Measurements from ENCODE around the gene CRTAC1. TPM values are rescaled to one million over a fixed set of nuclear protein-coding genes. Genes with fewer than 3 reads are reported as not detected.

CRTAC1 gene
- total and polyA plus RNA-seq, 12 donors, result 0.22 to 12.4 (median 1.4) TPM

DNA sequence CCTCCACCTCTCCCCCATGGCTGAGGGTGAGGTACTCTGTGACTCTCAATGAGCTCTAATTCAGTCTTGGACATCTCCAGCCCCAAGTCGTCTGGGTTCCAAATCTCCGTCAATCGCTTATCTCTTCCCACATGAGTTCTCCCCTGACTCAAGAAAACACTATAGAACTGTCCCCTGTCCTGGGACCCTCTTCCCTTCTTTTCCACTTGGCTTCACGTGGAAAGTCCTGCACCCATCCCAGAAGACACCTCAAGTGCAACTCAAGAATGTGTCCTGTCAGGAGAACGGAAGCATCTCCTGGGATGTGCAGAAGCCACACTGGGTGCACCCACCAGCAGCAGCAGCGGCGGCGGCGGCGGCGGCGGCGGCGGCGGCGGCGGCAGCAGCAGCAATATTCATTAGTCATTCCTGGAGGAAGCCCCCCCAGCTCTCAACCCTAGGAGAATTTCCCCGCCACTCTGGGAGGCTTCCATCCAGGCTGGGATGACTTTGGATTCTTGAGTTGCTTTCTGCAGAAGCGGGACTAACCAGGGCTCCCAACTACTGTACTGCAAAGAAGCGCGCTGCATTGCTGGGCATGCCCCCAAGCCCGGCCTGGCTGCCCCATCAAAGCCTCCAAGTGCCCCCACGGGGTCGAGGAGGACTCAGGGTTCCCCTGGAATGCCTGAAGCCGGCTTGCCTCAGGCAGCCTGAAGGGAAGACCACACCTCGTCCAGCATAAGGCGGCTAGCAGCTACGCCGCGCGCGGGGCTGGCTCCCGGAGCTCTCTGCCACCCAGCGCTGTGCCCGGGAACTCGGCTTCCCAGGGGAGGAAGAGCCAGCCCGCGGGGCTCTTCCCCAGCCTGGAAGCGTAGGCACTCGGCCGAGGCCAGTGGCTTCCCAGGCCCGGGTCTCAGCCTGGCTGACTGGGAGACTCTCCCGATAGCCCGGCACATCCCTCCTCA is 1.0 kb downstream of the CRTAC1 start:
- no peaks in the 10 kb centered on the region for H3K9me3 ChIP-seq
- no peak for DNase-seq
- WGBS, 2 donors, result 3% methylated on average over 42 to 44 of the region's 44 CpGs
- no peak overlapping the region for H3K27ac ChIP-seq
- H3K36me3 ChIP-seq, result no peaks in the 10 kb centered on the region
- H3K4me1 ChIP-seq, result peaks cover 9 to 20% (median 13%) of the 10 kb centered on the region in 9 donors
- H3K27me3 ChIP-seq, result peaks cover 7 to 88% (median 66%) of the 10 kb centered on the region in 7 donors
- peak overlapping the region; percentile 21 to 50 (median 44) for H3K4me3 ChIP-seq
- intact Hi-C loops (cut with DNase I), result loop anchor here in 4 of 10 donors (5.0 to 10.0 kb wide), 4 partner anchors 107 to 265 kb away; no protein-coding TSS in a partner anchor
- TF ChIP-seq, protein P1, sequence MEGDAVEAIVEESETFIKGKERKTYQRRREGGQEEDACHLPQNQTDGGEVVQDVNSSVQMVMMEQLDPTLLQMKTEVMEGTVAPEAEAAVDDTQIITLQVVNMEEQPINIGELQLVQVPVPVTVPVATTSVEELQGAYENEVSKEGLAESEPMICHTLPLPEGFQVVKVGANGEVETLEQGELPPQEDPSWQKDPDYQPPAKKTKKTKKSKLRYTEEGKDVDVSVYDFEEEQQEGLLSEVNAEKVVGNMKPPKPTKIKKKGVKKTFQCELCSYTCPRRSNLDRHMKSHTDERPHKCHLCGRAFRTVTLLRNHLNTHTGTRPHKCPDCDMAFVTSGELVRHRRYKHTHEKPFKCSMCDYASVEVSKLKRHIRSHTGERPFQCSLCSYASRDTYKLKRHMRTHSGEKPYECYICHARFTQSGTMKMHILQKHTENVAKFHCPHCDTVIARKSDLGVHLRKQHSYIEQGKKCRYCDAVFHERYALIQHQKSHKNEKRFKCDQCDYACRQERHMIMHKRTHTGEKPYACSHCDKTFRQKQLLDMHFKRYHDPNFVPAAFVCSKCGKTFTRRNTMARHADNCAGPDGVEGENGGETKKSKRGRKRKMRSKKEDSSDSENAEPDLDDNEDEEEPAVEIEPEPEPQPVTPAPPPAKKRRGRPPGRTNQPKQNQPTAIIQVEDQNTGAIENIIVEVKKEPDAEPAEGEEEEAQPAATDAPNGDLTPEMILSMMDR (IDR thresholded peaks at IDR 0.05), result no peak
- peak in 6 of 8 donors; percentile 4 to 44 (median 19) for ATAC-seq

DNA sequence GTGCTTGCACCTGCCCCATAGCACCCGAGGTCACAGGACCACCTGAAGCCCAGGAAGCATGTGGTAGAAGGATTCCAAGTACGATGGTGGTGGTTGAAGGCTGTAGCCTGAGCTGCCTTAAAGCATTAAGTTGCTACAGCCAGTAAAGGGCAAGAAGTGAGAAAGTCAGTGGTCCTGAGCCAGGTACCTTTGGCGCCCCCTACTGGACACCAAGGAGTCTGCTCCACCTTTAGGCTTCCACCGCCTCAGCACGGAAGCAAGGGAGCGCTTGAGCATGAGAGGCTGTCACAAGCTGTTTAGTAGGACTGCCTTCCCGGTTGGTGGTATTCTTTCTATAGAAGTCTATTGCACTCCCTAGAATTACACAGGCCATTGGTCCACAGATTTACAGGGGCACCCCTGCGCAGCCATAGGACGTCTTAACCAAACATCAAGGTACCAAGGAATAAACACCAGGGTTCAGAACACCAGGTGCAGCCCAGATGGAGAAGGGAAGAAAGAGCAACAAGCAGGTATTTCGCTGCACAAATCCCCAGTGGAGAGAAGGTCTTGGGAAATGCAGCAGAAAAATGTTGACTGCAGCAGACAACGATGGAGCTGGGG is 2.2 kb downstream of the CRTAC1 start:
- DNase-seq, result peak; percentile 24 to 53
- WGBS, 2 donors, result 14 to 21% methylated on average over 11 of the region's 11 CpGs
- intact Hi-C loops (cut with DNase I), result loop anchor here in 4 of 10 donors (5.0 kb wide), 3 partner anchors 106 to 236 kb away; no protein-coding TSS in a partner anchor
- H3K27ac ChIP-seq, result no peak overlapping the region
- H3K27me3 ChIP-seq, result peaks cover 7 to 89% (median 66%) of the 10 kb centered on the region in 7 donors
- no peaks in the 10 kb centered on the region for H3K36me3 ChIP-seq
- H3K4me3 ChIP-seq, result no peak overlapping the region
- ATAC-seq, result peak in 6 of 8 donors; percentile 46 to 76 (median 54)
- no peaks in the 10 kb centered on the region for H3K9me3 ChIP-seq
- H3K4me1 ChIP-seq, result peaks cover 9 to 20% (median 13%) of the 10 kb centered on the region in 9 donors
- TF ChIP-seq, protein P1 (IDR thresholded peaks at IDR 0.05), result peak; percentile 61 to 86 (median 76)

DNA sequence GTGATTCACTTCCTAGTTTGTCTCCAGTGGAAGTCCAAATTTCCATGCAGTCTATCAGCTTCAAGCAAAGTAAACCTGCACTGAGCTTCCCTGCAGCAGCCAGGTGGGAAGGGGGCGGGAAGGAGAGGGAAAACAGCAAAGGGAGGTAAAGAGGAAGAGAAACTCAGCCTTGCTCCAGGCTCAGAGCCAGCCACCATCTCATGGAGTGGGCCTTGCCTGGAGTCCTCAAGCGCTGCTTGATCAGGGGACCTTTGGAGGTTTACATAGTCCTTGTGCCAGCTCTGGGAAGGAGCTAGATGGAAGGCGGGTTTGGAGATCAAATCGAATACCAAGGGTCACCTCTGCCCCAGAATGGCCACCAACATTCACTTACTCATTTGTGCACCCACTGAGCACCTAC is 7.4 kb downstream of the CRTAC1 start:
- WGBS, 2 donors, result 84 to 87% methylated on average over 4 of the region's 4 CpGs

DNA sequence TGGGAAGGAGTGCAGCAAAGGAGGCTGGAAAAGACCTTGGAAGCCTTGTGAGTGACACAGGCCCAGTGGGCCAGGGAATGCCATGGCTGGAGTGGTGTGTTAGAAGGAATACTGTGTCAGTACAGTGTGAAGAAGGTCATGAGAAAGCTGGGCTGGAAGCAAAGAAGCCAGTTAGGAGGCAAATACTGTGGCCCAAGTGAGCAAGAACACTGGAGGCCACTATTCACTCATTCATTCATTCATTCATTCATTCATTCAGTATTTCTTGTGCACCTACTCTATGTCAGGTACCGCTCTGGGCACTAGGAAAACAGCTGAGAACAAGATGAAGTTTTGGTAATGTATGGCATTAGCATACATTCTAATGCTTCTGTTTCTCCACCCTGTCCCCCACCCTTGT is 9.6 kb downstream of the CRTAC1 start:
- DNase-seq (no peak), ATAC-seq (no peak)
- TF ChIP-seq, protein P1 (IDR thresholded peaks at IDR 0.05), result no peak
- Histone ChIP-seq H3K4me1 (no peaks in the 10 kb centered on the region), H3K27me3 (peaks cover 0 to 52% (median 38%) of the 10 kb centered on the region in 7 donors), H3K27ac (no peak overlapping the region), H3K36me3 (no peaks in the 10 kb centered on the region), H3K9me3 (no peaks in the 10 kb centered on the region), H3K4me3 (no peak overlapping the region)
- WGBS, 2 donors, result 88 to 100% methylated on average over 1 of the region's 1 CpG
- intact Hi-C loops (cut with DNase I), result no loop called here

More for the DNA sequence above, 7.4 kb downstream of the CRTAC1 start:
- Histone ChIP-seq H3K27ac (no peak overlapping the region), H3K4me1 (no peaks in the 10 kb centered on the region), H3K4me3 (no peak overlapping the region), H3K36me3 (no peaks in the 10 kb centered on the region), H3K27me3 (peaks cover 0 to 63% (median 44%) of the 10 kb centered on the region in 7 donors), H3K9me3 (no peaks in the 10 kb centered on the region)
- DNase-seq (no peak), ATAC-seq (no peak)
- intact Hi-C loops (cut with DNase I), result no loop called here
- TF ChIP-seq, protein P1 (IDR thresholded peaks at IDR 0.05), result no peak
